WI38 (cell line): ENCODE measurements around the gene AP3S1.

Experiments
- H3K4me3 ChIP-seq: 2 replicates; pipeline ENCODE4 v1.5.1; 2011; ENCODE audit warnings: low read depth, mild to moderate bottlenecking, control low read depth, low read length
- TF ChIP-seq, protein P1 (sequence below): IDR thresholded peaks from 2 replicates; pipeline ENCODE4 v1.5.1; 2012; ENCODE audit warnings: low read depth, mild to moderate bottlenecking, control low read depth, low read length

AP3S1 gene

DNA sequence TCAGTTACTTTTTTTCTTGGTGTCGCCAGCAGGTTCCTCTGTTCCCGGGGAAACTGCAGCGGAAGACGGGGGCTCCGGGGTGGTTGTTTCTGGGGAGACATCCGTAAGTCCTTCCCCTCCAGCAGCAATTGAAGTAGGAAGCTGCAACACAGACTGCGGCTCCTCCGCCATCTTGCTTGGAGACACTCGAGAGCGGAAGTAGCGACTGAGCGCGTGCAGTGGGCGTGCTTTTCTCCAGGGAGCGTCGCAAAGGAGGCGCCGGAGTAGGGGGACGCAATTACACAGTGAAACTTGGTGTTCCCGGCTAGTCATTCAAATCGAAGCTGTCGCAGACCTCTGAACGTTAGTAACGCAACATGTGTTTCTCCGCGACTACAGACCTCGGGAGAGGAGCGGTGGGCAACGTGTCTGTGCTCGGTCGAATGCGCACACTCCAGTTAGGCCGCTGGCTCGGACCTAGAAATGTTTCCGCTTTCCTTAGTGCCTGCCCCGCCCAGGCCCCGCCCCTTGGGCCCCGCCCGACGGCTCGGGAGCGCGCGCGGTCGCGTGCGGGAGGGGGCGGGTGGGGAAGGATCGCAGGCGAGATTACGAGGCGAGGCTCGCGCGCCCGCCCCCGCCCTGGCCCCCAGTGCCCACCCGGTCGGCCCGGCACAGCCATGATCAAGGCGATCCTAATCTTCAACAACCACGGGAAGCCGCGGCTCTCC lies at the start of gene AP3S1, which contains the start of gene ATG12:
Gene AP3S1 (plus strand): TSS at position 554 of the 707 bp plus-strand sequence. CDS start 103 bp downstream, at position 657.
Gene ATG12 (minus strand): TSS at position 184 of the 707 bp plus-strand sequence. CDS start 13 bp downstream, at position 171.
- H3K4me3 ChIP-seq = peak within 1 kb of the TSS; percentile 91
- TF ChIP-seq, protein P1, sequence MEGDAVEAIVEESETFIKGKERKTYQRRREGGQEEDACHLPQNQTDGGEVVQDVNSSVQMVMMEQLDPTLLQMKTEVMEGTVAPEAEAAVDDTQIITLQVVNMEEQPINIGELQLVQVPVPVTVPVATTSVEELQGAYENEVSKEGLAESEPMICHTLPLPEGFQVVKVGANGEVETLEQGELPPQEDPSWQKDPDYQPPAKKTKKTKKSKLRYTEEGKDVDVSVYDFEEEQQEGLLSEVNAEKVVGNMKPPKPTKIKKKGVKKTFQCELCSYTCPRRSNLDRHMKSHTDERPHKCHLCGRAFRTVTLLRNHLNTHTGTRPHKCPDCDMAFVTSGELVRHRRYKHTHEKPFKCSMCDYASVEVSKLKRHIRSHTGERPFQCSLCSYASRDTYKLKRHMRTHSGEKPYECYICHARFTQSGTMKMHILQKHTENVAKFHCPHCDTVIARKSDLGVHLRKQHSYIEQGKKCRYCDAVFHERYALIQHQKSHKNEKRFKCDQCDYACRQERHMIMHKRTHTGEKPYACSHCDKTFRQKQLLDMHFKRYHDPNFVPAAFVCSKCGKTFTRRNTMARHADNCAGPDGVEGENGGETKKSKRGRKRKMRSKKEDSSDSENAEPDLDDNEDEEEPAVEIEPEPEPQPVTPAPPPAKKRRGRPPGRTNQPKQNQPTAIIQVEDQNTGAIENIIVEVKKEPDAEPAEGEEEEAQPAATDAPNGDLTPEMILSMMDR = no peak

DNA sequence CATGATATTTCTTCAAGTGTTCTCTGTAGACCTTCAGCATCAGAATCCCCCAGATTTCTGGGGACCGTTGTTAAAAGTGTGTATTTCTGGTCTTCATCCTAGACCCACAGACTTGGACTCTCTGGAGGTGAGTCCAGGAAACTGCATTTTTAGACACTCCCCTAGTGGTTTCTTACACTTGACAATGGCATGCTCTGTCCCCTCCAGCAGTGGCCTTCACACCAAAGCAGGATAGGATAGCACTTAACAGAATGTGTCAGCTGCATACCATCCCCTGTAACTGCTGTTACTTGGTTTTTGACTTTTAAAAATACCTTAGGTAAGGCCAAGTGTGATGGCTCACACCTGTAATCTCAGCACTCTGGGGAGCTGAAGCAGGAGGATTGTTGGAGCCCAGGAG lies 46.0 kb upstream of the AP3S1 start:
- H3K4me3 ChIP-seq = no peak overlapping the region
- TF ChIP-seq, protein P1 = no peak

DNA sequence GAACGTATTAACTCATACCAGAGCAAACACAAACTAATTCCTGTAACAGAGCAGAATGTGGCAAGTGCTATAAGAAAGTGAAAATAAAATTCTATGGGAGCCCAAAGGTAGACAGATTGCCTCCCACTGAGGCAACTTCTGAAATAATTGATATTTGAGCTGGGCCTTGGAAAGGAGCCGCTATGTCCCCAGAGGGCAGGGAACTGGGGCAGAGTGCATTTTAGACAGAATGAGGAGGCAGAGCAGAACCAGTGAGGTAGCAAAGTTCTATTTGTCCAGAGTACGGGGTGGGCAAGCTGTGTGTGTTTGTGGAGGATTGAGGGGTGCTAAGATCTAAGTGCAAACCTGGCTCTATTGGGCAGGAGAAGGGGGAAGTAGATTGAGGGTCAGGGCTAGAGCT lies 45.1 kb upstream of the AP3S1 start:
- TF ChIP-seq, protein P1 = no peak
- H3K4me3 ChIP-seq = no peak overlapping the region

DNA sequence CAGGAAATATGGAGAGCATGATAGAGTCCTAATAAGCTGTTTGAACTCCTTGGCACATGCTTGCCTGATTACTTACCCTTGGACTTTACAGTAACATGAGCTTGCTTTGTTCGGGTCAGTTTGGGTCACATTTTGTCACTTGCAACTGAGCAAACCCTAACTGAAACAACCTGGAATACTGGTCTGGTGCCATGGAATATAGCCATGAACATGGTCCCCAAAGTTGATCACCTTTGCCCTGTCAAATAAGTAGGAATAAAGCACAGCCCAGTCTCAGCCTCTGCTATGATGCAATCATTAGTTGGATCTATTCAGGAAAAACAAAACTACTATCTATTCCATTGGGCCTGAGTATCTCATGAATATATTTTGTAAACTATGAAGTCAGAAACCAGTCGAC lies 43.5 kb upstream of the AP3S1 start:
- no peak overlapping the region for H3K4me3 ChIP-seq

DNA sequence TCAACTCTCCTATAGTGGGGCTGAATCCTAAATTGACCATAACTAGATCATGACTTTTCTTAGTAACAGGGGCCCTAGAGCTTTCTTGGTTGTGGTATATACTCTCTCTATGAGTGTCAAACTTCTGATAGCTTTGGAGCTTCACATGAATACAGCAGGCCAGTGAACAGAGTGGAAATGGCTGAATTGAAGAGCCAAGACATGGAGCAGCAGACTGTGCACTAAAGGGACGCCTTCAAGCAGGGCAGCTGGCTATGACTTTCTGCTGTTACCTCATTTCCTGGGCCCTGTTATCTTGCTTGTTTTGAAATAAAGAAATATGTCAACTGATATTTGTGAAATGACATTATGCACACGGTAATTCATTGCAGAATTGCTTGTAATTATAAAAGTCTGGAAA lies 41.6 kb upstream of the AP3S1 start:
- TF ChIP-seq, protein P1 = no peak
- no peak overlapping the region for H3K4me3 ChIP-seq

More for the DNA sequence above, 43.5 kb upstream of the AP3S1 start:
- TF ChIP-seq, protein P1 = no peak

DNA sequence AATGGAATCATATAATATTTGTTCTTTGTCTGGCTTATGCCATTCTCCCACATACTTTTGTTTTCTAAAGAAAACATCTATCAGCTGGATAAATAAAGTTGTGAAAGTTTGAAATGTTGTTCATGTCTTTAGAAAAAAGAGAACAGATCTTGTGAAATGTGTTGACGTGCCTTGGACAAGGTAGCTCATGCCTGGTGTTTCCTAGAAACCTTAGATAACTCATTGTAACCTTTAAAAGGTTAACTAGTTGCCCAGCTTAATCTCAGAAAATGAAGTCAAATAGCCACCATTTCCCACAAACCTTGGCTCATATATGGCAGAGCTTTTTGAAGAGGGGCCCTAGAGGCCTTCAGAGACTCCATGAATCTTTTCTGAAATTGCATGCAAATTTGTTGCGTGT lies 40.6 kb upstream of the AP3S1 start:
- H3K4me3 ChIP-seq = no peak overlapping the region
- TF ChIP-seq, protein P1 = no peak

DNA sequence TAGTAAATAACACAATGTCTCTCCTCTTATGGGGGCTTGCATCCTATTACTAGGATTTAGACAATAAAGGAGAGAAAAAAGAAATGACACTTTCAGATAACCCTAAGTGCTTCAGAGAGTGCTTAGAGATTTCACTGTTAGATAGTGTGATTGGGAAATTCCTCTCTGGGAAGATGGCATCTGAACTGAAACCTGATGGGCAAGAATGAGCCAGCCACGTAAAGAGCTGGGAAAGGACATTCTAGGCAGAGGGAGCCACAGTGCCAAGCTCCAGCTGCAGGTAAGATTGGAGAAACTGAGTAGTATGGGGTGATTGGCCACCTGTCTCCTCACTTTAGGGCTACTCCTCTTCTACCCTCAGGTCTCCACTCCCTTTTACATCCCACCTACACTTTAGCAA lies 39.8 kb upstream of the AP3S1 start:
- H3K4me3 ChIP-seq = no peak overlapping the region
- TF ChIP-seq, protein P1 = no peak
